PC-3 (cell line): ENCODE measurements around the gene PRDM5. TPM values are rescaled to one million over a fixed set of nuclear protein-coding genes. Genes with fewer than 3 reads are reported as not detected.

Source experiments
- ATAC-seq: fragments of 200-7000 bp; cut with Tn5 transposase; 2 replicates; pipeline ENCODE4 v1.9.1; 2020; ENCODE audit warnings: mild to moderate bottlenecking, moderate library complexity
- BruUV-seq: library from RNA; stranded (reverse); fragments of 400-500 nt; replicated peaks from 2 replicates; lab custom pipeline; 2021; lab: Mats Ljungman, UMichigan
- CTCF ChIA-PET: fragments of 300-600 bp; sonication (Branson Sonifier 250); formaldehyde crosslinking; loops from one replicate; lab custom pipeline; 2022; ENCODE audit warnings: antibody characterized with exemption; lab: Charles Lee
- POLR2A ChIA-PET: fragments of 300-600 bp; sonication (Branson Sonifier 250); formaldehyde crosslinking; loops from one replicate; lab custom pipeline; 2022; ENCODE audit warnings: antibody characterized with exemption; ENCODE audit not compliant: unreplicated experiment; lab: Charles Lee
- DNase-seq: peaks from one replicate; pipeline ENCODE4 v3.0.0-alpha.2; 2015
- H2AFZ ChIP-seq: fragments of 300-600 bp; sonication (generic); 2 replicates; pipeline ENCODE4 v1.6.0; 2016; ENCODE audit warnings: antibody characterized with exemption, low read length
- H3F3A ChIP-seq: fragments of 300-600 bp; sonication (generic); one replicate; pipeline ENCODE4 v1.6.0; 2017; ENCODE audit warnings: antibody characterized with exemption, low read length, control low read depth, mild to moderate bottlenecking; ENCODE audit not compliant: unreplicated experiment
- H3K27ac ChIP-seq: fragments of 300-600 bp; sonication (generic); 2 replicates; pipeline ENCODE4 v1.5.1; 2016; ENCODE audit warnings: mild to moderate bottlenecking, low read length
- H3K27me3 ChIP-seq: fragments of 300-600 bp; sonication (generic); 2 replicates; pipeline ENCODE4 v1.6.1; 2016; ENCODE audit warnings: low read length, mixed read lengths
- H3K36me3 ChIP-seq: fragments of 300-600 bp; sonication (generic); 2 replicates; pipeline ENCODE4 v1.6.1; 2016; ENCODE audit warnings: low read depth, mixed run types, low read length, mixed read lengths
- H3K4me1 ChIP-seq: fragments of 300-600 bp; sonication (generic); 2 replicates; pipeline ENCODE4 v1.5.1; 2016; ENCODE audit warnings: low read length; ENCODE audit not compliant: insufficient read depth
- H3K4me2 ChIP-seq: fragments of 300-600 bp; sonication (generic); 2 replicates; pipeline ENCODE4 v1.6.0; 2016; ENCODE audit warnings: low read length
- H3K4me3 ChIP-seq: fragments of 300-600 bp; sonication (generic); 2 replicates; pipeline ENCODE4 v1.5.1; 2016; ENCODE audit warnings: mild to moderate bottlenecking, low read length, mixed read lengths
- H3K79me2 ChIP-seq: fragments of 300-600 bp; sonication (generic); 2 replicates; pipeline ENCODE4 v1.6.1; 2017; ENCODE audit warnings: low read length, mixed read lengths
- H3K9ac ChIP-seq: fragments of 300-600 bp; sonication (generic); 2 replicates; pipeline ENCODE4 v1.6.0; 2016; ENCODE audit warnings: mild to moderate bottlenecking, low read length
- H3K9me2 ChIP-seq: fragments of 300-600 bp; sonication (generic); replicated peaks from 2 replicates; pipeline ENCODE4 v1.6.1; 2016; ENCODE audit warnings: mixed run types, low read length, mixed read lengths
- H3K9me3 ChIP-seq: fragments of 300-600 bp; sonication (generic); 2 replicates; pipeline ENCODE4 v1.6.1; 2016; ENCODE audit warnings: low read length, mixed read lengths
- H4K20me1 ChIP-seq: fragments of 300-600 bp; sonication (generic); 2 replicates; pipeline ENCODE4 v1.6.1; 2016; ENCODE audit warnings: low read length, mixed read lengths
- CTCF ChIP-seq: fragments of 300-600 bp; sonication (generic); conservative IDR thresholded peaks from 2 replicates; pipeline ENCODE4 v1.5.1; 2017; ENCODE audit warnings: antibody characterized with exemption, low read depth, mild to moderate bottlenecking, low read length
- EZH2 ChIP-seq: fragments of 300-600 bp; sonication (generic); IDR thresholded peaks from one replicate; pipeline ENCODE4 v1.6.1; 2017; ENCODE audit warnings: antibody characterized with exemption, mild to moderate bottlenecking, low read length; ENCODE audit not compliant: unreplicated experiment
- EZH2phosphoT487 ChIP-seq: fragments of 300-600 bp; sonication (generic); IDR thresholded peaks from 2 replicates; pipeline ENCODE4 v1.6.1; 2018; ENCODE audit warnings: mild to moderate bottlenecking, antibody characterized with exemption, low read length, borderline replicate concordance
- intact Hi-C: fragments of 100-400 bp; cut with micrococcal nuclease; formaldehyde crosslinking; loops from 2 replicates; pipeline ENCODE4 v1.9.0; 2023
- total RNA-seq: library from RNA; depleted of rRNA; stranded (reverse); fragments of >200 nt; gene quantifications from 2 replicates; pipeline ENCODE4 v1.2.3, GENCODE V29; 2014

The PRDM5 gene
- total RNA-seq, 1 experiment from 2014 or later = 2.4 TPM

- H3K9me2 ChIP-seq = no peaks in the 10 kb centered on the region
- no TSS peak for BruUV-seq
- TF ChIP-seq CTCF (no peak), EZH2phosphoT487 (no peak), EZH2 (no peak)
- no peaks in the 10 kb centered on the region for H3F3A ChIP-seq
- ATAC-seq = no peak
- H3K4me1 ChIP-seq = no peaks in the 10 kb centered on the region
- no peaks in the 10 kb centered on the region for H3K9me3 ChIP-seq
- H3K4me2 ChIP-seq = no peak overlapping the region
- CTCF ChIA-PET = no interaction called here
- intact Hi-C loops = no loop called here
- POLR2A ChIA-PET = no interaction called here
- H3K79me2 ChIP-seq = no peaks in the 10 kb centered on the region
- H3K4me3 ChIP-seq = no peak overlapping the region
- H4K20me1 ChIP-seq = no peaks in the 10 kb centered on the region
- no peaks in the 10 kb centered on the region for H3K36me3 ChIP-seq
- H3K27ac ChIP-seq = no peak overlapping the region
- no peaks in the 10 kb centered on the region for H3K27me3 ChIP-seq
- no peak overlapping the region for H3K9ac ChIP-seq
- no peak overlapping the region for H2AFZ ChIP-seq
- no peak for DNase-seq
Observed at GRCh38 chr4:120755864-120756263, 166.7 kb downstream of the PRDM5 start.

- Histone ChIP-seq H3K79me2 (no peaks in the 10 kb centered on the region), H4K20me1 (no peaks in the 10 kb centered on the region), H3K9me3 (no peaks in the 10 kb centered on the region), H3K9me2 (no peaks in the 10 kb centered on the region), H3K4me2 (no peak overlapping the region), H2AFZ (no peak overlapping the region), H3K27me3 (no peaks in the 10 kb centered on the region), H3K36me3 (no peaks in the 10 kb centered on the region), H3K27ac (no peak overlapping the region), H3K4me3 (no peak overlapping the region), H3F3A (no peaks in the 10 kb centered on the region), H3K9ac (no peak overlapping the region), H3K4me1 (no peaks in the 10 kb centered on the region)
- no peak for ATAC-seq
- POLR2A ChIA-PET = no interaction called here
- intact Hi-C loops = no loop called here
- CTCF ChIA-PET = no interaction called here
- BruUV-seq = no TSS peak
- TF ChIP-seq CTCF (no peak), EZH2phosphoT487 (no peak), EZH2 (no peak)
- DNase-seq = no peak
Observed at GRCh38 chr4:120754590-120754989, 167.9 kb downstream of the PRDM5 start.

GRCh38 chr4:120753854-120754253 lies 168.7 kb downstream of the PRDM5 start:
- H3K79me2 ChIP-seq = no peaks in the 10 kb centered on the region
- POLR2A ChIA-PET = no interaction called here
- ATAC-seq = no peak

More at GRCh38 chr4:120753854-120754253, 168.7 kb downstream of the PRDM5 start:
- Histone ChIP-seq H3K9ac (no peak overlapping the region), H3K36me3 (no peaks in the 10 kb centered on the region), H3K9me2 (no peaks in the 10 kb centered on the region), H3K4me1 (no peaks in the 10 kb centered on the region), H4K20me1 (no peaks in the 10 kb centered on the region), H3K27ac (no peak overlapping the region), H3K4me2 (no peak overlapping the region), H3K4me3 (no peak overlapping the region), H2AFZ (no peak overlapping the region), H3K9me3 (no peaks in the 10 kb centered on the region), H3K27me3 (no peaks in the 10 kb centered on the region), H3F3A (no peaks in the 10 kb centered on the region)
- TF ChIP-seq EZH2phosphoT487 (no peak), EZH2 (no peak), CTCF (no peak)
- intact Hi-C loops = no loop called here
- BruUV-seq = no TSS peak
- no peak for DNase-seq
- CTCF ChIA-PET = no interaction called here
